GM13977 (cell line): ENCODE results near the gene ERC2.
"Not testable (repeated sequence)": the region's sequence is repeated elsewhere in the genome, so short reads cannot be mapped to it uniquely, and the experiment has no call there.

Experiments used
- DNase-seq: peaks from one replicate; pipeline ENCODE4 v3.0.0; 2012; ENCODE audit warnings: low spot score
- CTCF ChIP-seq: IDR thresholded peaks from 2 replicates; pipeline ENCODE4 v1.5.1; 2012; ENCODE audit warnings: mild to moderate bottlenecking, control low read depth; ENCODE audit not compliant: insufficient read depth; ENCODE audit errors: extremely low read depth, missing control alignments
- in situ Hi-C: fragments of 300-500 bp; cut with MboI; formaldehyde crosslinking; loops from one replicate; pipeline ENCODE4 v1.12.0; 2022; ENCODE audit warnings: low sequenced_read_pairs, low pct_unique_long_range_greater_than_20kb, mixed read lengths, inconsistent platforms; ENCODE audit not compliant: unreplicated experiment

ERC2 gene

GRCh38 chr3:55512571-55513343 is 955.5 kb downstream of the ERC2 start:
- DNase-seq, result no peak
- in situ Hi-C loops, result no loop called here
- TF ChIP-seq CTCF, result no peak

- DNase-seq, result no peak
- in situ Hi-C loops, result no loop called here
- TF ChIP-seq CTCF, result no peak
Observed at GRCh38 chr3:55511895-55512570, 956.2 kb downstream of the ERC2 start.

GRCh38 chr3:55508335-55508734 is 959.9 kb downstream of the ERC2 start:
- DNase-seq, result no peak
- in situ Hi-C loops, result no loop called here
- TF ChIP-seq CTCF, result no peak

- TF ChIP-seq CTCF, result no peak
- in situ Hi-C loops, result no loop called here
- no peak for DNase-seq
Observed at GRCh38 chr3:55507808-55508207, 960.5 kb downstream of the ERC2 start.

- in situ Hi-C loops, result no loop called here
- TF ChIP-seq CTCF, result no peak
- DNase-seq, result no peak
Observed at GRCh38 chr3:55505776-55506175, 962.5 kb downstream of the ERC2 start.

GRCh38 chr3:55505102-55505501 is 963.2 kb downstream of the ERC2 start:
- DNase-seq, in situ Hi-C loops: not testable (repeated sequence)

- no peak for DNase-seq
- no peak for TF ChIP-seq CTCF
- in situ Hi-C loops, result no loop called here
Observed at GRCh38 chr3:55501905-55502304, 966.4 kb downstream of the ERC2 start.
